Raji (cell line): ENCODE measurements around the gene RAET1G.
A peak's percentile ranks its signal among the peaks of the same experiment; 100 is the strongest.

ENCODE experiments used
- POLR2A ChIP-seq: IDR thresholded peaks from 2 replicates; pipeline ENCODE4 v1.6.1; 2011; ENCODE audit warnings: low read depth, low read length, control low read depth; ENCODE audit not compliant: insufficient read depth

RAET1G gene

DNA sequence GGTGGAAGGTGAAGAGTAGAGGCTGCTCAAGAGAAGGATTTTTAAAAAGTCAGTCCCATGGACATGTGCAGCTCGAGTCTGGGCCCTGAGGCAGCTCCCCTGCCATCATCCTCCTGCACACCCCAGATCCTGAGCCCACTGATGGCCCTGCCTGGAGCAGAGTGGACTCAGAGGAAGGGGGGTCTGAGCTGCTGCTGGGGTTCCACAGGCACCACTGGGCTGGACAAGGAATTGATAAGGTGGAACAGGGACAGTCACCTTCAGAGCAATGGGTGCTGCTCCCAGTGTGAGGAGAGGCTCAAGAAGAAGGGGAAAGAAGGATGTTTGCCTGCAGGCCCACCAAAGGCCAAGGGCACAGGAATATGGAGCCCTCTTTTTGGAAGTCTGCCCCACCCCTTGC, 25.1 kb upstream of the RAET1G start:
- no peak for TF ChIP-seq POLR2A

DNA sequence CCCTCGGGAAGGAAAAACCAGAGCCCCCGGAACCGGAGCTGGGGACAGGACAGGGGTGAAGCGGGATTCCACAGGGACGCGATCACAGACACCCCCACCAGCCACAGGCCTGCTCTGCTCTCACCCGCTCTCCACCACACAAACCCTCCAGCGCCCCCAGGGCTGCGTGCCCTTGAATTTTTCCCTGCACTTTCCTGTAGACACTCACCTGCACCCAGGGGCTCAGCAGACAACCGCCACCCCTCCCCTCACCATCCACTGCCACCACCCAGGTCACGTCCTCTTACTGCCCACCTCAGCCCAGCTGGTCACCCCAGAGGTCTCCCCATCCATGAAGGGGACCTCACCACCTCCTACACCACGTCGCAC, 19.5 kb upstream of the RAET1G start:
- no peak for TF ChIP-seq POLR2A

DNA sequence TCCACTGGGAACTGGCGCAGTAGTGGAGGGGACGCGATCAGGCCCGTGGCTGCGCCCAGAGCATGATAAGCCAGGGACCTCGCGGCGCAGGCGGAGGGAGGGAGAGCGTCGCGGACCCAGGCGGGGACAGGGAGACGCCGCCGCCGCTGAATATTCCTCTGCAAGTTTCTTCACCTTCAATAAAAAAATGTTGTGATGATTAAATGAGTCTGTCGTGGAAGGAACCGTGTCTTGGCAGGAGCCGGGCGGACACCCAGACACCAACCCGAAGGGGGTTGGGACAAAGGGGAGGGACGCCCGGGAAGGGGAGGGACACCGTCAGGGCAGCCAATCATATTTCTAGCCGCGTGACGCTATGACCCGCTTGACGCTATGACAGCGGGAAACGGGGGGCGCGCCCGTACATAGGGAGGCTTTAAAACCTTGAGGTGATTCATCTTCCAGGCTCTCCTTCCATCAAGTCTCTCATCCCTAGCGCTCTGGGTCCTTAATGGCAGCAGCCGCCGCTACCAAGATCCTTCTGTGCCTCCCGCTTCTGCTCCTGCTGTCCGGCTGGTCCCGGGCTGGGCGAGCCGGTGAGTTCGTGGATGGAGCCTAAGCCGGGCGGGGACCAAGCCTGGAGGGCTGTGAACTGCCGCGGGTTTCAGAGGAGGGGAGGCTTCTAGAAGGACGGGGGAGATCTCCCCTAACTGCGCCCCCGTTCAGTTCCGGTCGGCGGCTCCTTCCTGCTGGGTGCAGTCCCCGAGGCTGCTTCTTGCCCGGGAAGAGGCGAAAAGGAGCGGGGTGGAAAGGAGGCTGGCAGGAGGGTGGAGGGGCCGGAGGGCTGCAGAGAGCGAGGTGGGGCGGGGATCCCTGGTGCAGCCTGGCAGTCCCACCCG, 18.9 kb upstream of the RAET1G start, which contains the start of gene ULBP2:
Gene ULBP2 (plus strand): TSS at position 432 of the 878 bp plus-strand sequence. CDS start 59 bp downstream, at position 491.
- TF ChIP-seq POLR2A = peak; percentile 57; the same call in 1 of the 2 replicates

DNA sequence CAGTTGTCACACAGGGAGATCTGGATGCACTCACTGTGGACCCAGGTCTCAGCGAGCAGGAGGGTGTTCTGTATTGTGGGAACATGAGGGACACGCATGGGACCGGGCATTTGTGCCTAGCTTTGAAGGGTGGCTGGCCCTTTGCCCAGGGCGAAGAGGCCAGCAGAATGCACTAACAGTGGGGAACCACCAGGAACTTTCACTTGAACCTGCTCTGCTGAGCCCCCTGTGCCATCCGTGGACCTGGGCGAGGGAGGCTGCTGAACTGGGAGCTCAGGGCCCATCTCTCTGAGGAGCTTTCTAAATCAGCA, 17.7 kb upstream of the RAET1G start:
- TF ChIP-seq POLR2A = no peak

DNA sequence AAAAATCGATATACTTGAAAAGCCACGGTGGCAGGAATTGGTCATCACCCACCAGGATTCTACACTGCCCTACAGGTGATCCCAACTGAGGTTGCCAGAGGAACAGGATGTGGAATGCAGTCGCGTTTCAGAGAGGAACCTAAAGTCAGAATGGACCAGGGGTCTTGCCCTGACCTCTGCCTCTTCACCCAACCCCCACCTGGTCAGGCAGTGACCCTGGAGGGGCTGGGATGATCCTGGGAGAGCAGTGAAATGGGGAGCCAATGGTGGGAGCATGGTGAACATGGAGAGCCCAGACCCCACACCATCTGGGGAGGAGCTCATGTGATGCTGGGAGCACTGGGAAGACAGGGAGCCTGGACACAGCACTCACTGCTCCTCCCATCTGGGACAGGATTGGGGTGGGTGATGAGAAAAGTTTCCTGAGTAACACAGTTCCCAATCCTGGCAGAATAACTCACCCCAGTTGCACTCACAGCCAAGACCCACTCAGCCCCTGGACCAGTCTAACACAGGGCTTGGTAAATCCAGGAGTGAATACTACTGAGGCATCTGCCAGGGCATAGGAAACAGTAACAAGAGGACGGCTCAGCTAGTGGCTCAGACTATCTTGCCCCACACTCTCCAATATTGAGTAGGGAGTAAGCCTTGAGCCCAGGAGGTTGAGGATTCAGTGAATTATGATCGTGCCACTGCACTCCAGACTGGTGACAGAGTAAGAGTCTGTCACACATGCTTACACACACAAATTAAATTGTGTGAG, 17.2 kb upstream of the RAET1G start:
- TF ChIP-seq POLR2A = no peak

DNA sequence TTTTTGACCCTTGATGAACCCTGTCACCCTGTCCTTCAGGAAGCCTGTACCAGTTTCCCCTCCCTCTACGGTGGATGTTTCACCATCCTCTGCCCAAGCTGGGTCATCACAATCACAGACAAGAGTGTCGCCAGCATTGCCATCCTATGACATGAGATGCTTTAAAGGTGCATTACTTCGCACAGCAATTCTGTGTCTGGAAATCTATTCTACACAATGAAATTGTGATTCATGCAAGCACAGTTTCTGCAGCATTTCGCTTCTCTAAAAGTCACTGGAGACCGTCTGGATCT, 16.4 kb upstream of the RAET1G start:
- TF ChIP-seq POLR2A = no peak

DNA sequence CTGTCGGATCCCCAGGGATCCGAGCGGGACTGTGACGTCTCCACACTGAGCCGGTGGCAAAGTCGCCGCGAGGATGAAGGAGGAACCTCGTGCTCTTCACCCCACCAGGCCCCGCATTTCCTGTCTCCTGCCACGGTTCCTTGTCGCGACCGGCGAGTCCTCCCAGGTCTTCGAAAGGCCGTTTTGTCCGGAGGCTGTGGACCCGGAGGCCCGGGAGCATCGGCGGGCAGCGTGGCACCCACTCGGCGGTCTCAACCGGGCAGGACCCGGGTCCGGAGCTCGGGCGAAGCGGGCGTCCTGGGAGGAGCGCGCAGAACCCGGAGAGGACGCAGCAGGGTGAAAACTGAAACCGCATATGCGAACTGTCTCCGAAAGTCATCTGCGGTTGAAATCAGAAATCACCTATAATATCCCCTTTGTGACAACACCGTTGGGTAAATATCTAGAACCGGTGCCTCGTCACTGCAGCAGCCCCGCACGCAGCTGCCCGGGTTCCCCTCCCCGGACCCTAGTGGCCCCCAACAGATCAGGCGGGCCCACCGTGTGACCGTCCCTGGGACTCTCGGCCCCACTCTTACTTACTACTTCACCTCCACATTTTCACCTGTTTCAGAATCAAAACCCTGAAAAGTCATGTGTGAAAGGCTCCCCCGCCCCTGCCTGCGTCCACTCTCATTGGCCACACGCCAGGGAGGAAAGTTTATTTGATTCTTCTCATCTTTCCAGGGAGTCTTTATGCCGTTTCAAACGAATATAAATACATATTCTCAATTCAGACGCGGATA, 15.8 kb upstream of the RAET1G start:
- no peak for TF ChIP-seq POLR2A

DNA sequence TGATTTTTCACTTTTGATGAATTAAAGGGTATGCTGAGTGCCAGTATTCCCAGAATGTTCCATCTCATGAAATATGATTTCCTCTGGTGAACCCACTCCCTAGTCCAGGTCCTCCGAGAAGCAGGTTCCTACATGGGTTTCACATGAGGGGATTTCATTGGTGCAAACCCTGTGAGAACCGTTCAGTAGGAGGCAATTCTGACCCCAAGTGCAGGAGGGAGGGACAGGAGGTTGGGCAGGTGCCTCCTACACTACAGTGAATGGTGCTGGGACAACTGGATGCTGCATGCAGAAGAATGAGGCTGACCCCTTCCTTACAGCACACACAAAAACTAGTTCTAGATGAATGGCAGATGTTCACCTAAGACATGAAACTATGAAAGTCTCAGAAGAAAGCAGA, 13.8 kb upstream of the RAET1G start:
- no peak for TF ChIP-seq POLR2A

DNA sequence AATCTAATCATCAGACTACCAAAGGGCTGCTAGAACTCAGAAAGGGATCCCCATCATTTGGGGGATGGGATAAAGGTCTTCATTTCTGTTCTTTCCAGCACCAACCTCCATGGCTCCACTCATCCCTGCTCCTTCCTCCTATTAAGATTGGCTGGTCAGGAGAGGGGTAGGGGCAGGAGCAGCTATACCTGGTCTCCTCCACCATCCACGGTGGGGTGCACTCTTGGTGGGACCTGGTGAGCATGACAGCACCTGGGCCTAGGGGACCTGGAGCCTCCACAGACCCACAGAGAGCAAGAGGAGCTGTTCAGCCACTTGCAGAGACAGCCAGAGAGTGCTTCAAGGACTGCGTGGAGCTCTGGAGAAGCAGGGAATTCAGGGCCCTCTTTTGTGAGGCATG, 12.7 kb upstream of the RAET1G start:
- no peak for TF ChIP-seq POLR2A

DNA sequence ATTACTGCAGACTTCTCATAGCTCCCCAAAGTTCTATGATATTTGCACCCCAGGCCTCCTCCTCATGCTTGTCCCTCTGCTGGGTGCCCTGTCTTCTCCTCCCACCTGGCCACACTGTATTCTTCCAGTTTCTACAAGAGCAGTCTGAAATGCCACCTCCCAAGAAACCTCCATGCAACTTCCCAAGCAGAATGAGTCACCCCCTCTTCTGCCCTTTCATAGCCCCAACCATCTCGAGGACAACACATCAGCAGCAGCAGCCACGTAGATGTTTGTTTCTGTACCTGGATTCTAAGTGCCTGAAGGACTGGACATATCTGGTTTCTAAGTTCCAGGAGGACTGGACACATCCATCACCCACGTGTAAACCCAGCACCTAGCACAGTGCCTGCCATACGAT, 12.3 kb upstream of the RAET1G start:
- TF ChIP-seq POLR2A = no peak

DNA sequence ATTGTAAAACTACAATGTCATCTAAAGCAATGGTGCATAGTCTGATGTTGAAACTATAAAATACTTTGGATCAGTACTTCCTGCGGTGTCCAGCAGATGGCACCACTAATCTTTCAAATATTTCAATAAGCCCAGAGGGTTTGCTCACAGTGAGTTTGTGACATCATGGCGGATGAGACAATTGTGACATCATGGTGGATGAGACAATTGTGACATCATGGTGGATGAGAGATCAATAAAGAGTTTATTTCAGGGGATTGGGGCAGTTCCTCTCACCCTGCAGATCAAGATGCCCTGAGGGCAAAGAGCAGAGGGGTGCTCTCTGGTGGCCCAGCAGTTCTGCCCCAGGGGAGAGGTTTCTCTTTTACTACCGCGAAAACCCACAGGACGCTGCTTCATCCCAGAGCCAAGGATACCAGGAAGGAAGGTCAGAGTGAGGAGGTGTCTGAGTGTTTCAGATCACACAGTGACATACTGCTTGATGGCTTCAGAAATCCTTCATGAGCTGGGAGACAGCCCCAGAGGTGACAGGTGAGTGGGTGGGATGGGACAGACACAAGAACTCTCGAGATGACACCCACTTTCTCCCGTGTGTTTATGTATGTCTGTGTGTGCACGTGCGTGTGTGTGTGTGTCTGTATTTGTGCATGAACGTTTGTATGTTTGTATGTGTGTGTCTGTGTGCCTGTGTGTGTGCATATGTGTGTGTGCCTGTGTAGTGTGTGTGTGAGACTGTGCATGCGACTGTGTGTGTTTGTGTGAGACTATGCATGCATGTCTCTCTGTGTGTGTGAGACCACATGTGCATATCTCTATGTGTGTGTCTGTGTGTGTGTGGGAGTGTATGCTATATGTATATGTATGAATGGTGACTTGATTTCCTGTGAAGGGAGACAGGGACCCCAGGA, 11.6 kb upstream of the RAET1G start:
- no peak for TF ChIP-seq POLR2A

DNA sequence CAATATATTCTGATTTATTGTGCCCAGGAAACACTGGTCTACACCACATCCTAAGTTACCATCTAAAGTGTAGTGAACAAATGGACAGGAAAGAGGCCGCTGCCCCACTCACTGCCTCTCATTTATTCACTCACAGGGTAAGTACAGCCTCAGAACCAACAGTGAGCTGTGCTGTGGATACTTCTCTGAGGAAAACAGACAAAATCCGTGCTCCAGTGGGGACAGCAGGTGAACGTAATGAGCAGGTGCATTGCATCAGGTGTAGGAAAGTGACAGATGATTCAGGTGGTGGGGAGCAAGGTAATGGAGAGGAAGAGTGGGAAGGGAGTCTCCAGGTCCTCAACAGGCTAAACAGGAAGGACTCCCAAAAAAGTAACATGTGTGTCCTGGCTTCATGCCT, 10.5 kb upstream of the RAET1G start:
- no peak for TF ChIP-seq POLR2A

DNA sequence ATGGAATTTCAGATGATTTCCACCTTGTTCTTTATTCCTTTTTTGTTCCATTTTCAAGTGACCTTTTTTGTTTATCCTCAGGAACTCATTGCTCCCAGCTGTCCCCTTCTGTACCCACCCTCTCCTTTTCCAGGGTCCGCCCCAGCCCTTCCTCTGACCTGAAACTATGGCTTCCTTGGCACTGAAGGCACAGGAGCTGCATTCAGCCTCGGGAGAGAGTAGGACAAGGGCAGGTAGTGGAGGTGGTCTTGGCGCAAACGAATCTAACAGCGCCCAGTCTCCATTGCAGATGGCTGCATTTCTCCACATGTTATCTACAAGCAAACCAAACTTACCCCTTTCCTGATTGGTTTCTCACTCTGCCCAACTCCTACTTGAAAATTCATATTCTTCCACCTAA, 10.1 kb upstream of the RAET1G start:
- TF ChIP-seq POLR2A = no peak

DNA sequence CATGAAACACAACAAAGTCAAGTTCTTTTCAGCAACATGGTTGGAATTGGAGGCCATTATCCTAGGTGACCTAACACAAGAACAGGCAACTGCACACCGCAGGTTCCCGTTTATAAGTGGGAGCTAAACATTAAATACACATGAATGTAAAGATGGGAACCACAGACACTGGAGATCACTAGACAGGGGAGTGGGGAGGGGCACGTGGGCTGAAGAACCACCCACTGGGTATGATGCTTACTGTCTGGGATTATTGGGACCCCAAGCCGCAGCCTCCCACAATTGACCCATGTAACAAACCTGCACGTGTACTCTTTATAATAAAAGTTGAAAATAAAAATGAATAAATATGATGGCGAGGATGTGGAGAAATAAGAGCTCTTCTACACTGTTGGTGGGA, 8.6 kb upstream of the RAET1G start:
- no peak for TF ChIP-seq POLR2A

DNA sequence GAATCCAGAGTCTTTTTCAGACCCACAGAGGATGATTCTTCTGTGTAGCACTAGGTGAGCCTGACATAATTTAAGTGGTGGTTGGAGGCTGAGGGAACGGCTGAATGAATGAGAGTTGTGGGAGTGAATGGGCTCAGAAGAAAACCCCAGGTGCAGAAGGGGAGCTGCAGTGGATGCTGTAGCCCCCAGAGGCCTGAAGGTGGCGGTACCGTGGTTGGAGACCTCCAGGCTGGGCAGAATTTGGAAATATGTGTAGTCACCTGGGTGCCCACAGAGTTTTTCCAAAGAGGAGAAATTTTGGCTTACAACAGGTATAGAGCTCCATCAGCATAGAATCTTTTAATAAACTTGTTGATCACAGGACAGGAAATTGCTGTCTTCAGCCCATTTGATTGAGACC, 6.5 kb upstream of the RAET1G start:
- TF ChIP-seq POLR2A = no peak

DNA sequence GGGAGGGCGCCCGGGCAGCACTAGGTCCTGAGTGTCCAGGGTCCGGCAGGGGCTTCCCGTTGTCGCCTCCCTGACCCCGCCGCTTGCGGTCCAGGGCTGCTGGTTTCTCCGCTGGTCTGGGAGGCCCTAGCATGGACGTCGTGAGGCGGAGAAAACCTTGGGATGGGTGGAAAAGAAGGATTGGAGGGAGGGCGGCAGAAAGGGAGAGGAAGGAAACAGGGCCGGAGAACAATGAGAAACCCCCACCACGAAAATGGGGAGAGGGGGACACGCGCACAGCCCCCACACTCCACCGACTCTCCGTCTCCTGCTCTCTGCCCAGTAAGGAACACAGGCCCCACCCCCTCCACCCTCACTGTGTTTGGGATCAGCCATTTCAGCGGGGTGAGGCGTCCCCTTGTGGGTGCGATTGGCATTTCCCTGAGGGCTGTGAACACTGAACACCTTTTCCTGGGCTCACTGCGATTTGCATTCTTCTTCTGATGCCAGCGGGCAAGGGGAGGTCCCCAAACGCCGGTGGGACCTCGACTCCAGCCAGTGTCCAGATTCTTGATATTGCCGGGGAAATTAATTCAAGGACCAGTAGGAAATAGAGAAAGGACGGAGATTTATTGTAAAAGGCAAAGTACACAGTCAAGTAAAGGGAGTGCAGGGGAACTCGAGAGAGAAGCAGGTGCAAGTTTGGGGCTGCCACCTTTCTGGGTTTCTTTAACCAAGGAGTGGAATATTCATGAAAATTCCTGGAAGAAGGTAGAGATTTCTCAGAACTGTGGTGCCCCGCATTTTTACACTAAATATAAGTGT, 3.3 kb upstream of the RAET1G start:
- TF ChIP-seq POLR2A = no peak
